ENCODE results near the gene GIGYF1.

GIGYF1 gene

DNA sequence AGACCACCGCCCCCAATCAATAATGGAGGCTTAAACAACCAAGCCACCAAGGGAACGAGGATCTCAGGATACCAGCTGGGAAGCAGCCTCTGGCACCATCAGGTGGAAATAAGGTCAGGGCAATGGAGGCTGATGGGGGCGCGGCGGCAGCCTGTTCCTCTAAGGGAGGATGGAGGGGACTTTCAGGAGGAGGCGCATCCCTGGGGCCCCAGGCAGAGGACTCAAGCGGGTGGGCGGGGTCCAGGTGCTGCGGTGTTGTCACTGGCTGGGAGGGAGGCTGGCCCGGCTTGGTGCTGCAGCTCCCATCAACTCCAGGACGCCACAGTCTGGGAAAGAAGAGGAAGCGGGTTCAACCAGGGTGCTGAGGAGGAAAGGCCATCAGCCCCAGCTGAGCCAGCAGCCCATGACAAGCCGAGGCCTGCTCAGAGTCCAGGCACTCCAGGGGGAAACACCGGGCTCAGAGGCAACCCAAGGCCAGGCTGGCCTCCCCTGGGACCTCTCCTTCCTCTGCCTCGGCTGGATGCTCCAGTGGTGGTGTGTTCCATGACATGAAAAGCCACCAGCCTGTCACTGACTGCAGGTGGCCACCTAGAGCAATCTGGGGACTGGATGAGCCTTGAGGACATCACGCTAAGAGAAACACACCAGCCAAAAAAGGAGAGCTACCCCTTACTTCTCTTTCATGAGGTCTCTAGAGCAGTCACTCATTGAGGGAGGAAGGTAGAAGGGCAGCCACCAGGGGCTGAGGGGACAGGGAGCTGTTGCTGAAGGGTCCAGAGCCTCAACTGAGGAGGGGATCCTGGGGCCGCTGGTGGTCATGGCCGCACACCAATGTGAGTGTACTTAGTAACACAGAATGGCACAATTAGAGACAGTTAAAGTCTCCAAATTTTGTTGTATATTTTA is 4.6 kb downstream of the GIGYF1 start:
- H3K4me3 ChIP-seq (ENCODE audit: low read depth, low read length): no peak overlapping the region
- ChIA-PET POLR2A (interaction anchor here (0.6 to 0.7 kb wide), 2 partner anchors 16 to 224 kb away, joined by 3 read pairs; no protein-coding TSS in a partner anchor), CTCF (interaction anchor here (0.6 to 8.2 kb wide), 14 partner anchors 9 to 224 kb away, joined by 3 to 180 read pairs (median 10); partner anchors contain the start of genes PCOLCE, POP7 and SLC12A9)
- TF ChIP-seq, protein P1, sequence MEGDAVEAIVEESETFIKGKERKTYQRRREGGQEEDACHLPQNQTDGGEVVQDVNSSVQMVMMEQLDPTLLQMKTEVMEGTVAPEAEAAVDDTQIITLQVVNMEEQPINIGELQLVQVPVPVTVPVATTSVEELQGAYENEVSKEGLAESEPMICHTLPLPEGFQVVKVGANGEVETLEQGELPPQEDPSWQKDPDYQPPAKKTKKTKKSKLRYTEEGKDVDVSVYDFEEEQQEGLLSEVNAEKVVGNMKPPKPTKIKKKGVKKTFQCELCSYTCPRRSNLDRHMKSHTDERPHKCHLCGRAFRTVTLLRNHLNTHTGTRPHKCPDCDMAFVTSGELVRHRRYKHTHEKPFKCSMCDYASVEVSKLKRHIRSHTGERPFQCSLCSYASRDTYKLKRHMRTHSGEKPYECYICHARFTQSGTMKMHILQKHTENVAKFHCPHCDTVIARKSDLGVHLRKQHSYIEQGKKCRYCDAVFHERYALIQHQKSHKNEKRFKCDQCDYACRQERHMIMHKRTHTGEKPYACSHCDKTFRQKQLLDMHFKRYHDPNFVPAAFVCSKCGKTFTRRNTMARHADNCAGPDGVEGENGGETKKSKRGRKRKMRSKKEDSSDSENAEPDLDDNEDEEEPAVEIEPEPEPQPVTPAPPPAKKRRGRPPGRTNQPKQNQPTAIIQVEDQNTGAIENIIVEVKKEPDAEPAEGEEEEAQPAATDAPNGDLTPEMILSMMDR (IDR thresholded peaks at IDR 0.05; ENCODE audit: insufficient read depth, low read length, missing control alignments): no peak
- no peak for DNase-seq (ENCODE audit: low read depth, low spot score)

DNA sequence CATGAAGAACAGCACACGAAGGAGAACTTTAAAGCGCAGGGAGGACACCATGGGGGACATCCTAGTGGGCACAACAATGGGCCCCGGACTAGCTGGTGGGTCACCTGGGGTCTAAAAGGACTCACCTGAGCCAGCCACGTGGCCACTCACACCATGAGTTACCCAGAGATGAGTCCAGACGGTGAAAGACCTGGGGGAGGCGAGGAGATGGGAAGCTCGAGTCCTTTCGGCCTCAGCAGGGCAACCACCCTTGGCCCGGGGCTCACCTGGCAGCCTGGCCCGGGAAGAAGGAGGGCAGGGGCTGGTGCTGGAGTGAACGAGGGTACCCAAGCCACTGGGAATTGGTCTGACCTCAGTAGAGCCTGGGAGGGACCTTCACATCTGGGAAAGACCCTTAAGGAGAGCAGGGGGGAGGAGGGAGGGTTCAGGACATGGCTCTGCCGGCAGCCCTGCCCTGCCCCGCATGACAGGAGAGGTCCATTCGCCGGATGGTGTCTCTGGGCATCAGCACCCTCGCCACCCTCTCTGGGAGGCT is 5.7 kb downstream of the GIGYF1 start:
- ChIA-PET POLR2A (no interaction called here), CTCF (interaction anchor here (1.0 to 8.2 kb wide), 7 partner anchors 8 to 163 kb away, joined by 3 to 180 read pairs (median 65); partner anchors contain the start of genes POP7 and SLC12A9)
- DNase-seq (ENCODE audit: low read depth, low spot score): no peak
- TF ChIP-seq, protein P1 (IDR thresholded peaks at IDR 0.05; ENCODE audit: insufficient read depth, low read length, missing control alignments): no peak
- no peak overlapping the region for H3K4me3 ChIP-seq (ENCODE audit: low read depth, low read length)

DNA sequence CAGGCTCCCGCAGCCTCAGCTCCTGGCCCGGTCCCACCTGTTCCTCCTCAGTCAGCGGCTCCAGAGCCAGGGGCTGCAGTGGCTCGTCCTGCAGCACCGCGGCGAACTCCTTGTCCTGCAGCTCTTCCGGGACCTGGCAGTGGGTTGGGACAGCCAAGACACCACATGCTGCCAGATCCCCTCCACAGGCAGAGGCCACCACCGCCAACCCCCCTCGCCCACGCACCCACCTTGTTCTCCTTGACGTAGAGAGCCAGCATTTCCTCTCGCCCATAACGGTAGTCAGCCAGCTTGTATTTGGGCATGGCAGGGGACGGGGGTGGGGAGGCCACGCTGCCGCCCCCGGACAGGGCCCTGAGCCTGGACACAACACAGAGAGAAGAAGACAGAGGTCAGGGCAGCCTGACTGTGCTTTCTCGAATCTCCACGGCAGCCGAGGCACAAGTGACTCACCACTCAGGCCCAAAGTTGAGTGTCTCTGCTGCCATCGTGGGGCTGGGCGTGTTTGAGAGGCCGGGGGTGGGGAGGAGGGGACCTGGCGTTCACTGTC is 6.2 kb downstream of the GIGYF1 start:
- ChIA-PET POLR2A (no interaction called here), CTCF (interaction anchor here (0.8 to 8.2 kb wide), 6 partner anchors 8 to 218 kb away, joined by 3 to 180 read pairs (median 40); partner anchors contain the start of genes POP7 and SLC12A9)
- DNase-seq (ENCODE audit: low read depth, low spot score): no peak

DNA sequence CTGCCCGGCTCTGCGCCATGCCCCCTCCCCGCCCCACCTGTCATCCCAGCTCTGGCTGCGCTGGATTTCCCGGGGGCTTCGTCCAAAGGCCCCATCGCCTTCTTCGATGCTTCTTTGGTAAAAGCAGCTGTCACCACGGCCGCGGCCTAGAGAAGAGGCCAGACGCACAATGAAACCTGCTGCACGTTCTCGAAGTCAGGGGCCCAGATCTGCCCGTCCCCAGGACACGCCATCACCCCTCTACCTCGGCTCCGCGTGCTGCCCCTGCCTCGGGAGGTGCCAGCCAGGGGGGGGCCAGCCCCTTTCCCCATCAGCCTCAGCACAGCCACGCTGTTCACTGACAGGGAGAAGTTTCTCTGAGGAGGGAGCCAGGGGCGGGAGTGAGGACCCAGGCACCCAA is 6.8 kb downstream of the GIGYF1 start:
- ChIA-PET CTCF (interaction anchor here (0.8 to 8.2 kb wide), 6 partner anchors 7 to 218 kb away, joined by 3 to 180 read pairs (median 40); partner anchors contain the start of genes POP7 and SLC12A9), POLR2A (no interaction called here)
- TF ChIP-seq, protein P1 (IDR thresholded peaks at IDR 0.05; ENCODE audit: insufficient read depth, low read length, missing control alignments): no peak
- no peak overlapping the region for H3K4me3 ChIP-seq (ENCODE audit: low read depth, low read length)
- DNase-seq (ENCODE audit: low read depth, low spot score): no peak

More for the DNA sequence above, 6.2 kb downstream of the GIGYF1 start:
- H3K4me3 ChIP-seq (ENCODE audit: low read depth, low read length): no peak overlapping the region
- TF ChIP-seq, protein P1 (IDR thresholded peaks at IDR 0.05; ENCODE audit: insufficient read depth, low read length, missing control alignments): no peak

DNA sequence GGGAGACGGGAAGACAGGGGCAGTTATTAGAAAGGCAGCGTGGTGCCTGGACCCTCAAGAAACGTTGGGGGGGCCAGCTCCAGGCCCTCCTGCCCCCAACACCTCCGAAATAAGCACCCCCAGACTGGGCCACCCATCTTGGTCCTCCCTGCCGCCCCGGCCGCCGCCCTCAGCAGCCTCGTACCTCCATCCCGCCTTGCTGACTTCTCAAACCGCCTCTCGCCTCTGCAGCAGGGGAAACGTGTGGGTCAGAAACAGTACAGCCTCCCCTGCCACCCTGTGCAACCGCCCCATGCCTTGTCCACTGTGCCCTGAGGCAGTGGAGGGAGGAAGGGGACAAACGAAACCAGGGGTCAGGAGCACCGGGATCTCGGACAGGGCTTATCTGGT is 7.2 kb downstream of the GIGYF1 start:
- no peak overlapping the region for H3K4me3 ChIP-seq (ENCODE audit: low read depth, low read length)
- ChIA-PET CTCF (interaction anchor here (7.9 kb wide), 1 partner anchor 165 kb away, joined by 76 read pairs; the partner anchor contains the start of gene SLC12A9), POLR2A (no interaction called here)
- TF ChIP-seq, protein P1 (IDR thresholded peaks at IDR 0.05; ENCODE audit: insufficient read depth, low read length, missing control alignments): no peak
- DNase-seq (ENCODE audit: low read depth, low spot score): no peak
